HG02798 (cell line): ENCODE measurements around the gene PABPC1L.

ENCODE experiments used
- ATAC-seq: cut with Tn5 transposase; IDR thresholded peaks from one replicate; pipeline ENCODE4 v1.9.1; 2021; ENCODE audit warnings: mild to moderate bottlenecking; ENCODE audit not compliant: unreplicated experiment, poor library complexity

PABPC1L gene

GRCh38 chr20:44897133-44897532, 12.7 kb upstream of the PABPC1L start:
- ATAC-seq = no peak

GRCh38 chr20:44900231-44900854, 9.5 kb upstream of the PABPC1L start:
- ATAC-seq = no peak

- no peak for ATAC-seq
Measured at GRCh38 chr20:44901974-44902373, 7.9 kb upstream of the PABPC1L start.

GRCh38 chr20:44904377-44904776, 5.5 kb upstream of the PABPC1L start:
- ATAC-seq = no peak

GRCh38 chr20:44908987-44909871, 631 bp upstream of the PABPC1L start:
- ATAC-seq = no peak

- no peak for ATAC-seq
Measured at GRCh38 chr20:44910690-44911262, 916 bp downstream of the PABPC1L start.

GRCh38 chr20:44911264-44911921, 1.5 kb downstream of the PABPC1L start:
- no peak for ATAC-seq

- no peak for ATAC-seq
Measured at GRCh38 chr20:44912189-44912588, 2.3 kb downstream of the PABPC1L start.

- ATAC-seq = no peak
Measured at GRCh38 chr20:44914924-44915323, 5.1 kb downstream of the PABPC1L start.

GRCh38 chr20:44916586-44916985, 6.7 kb downstream of the PABPC1L start:
- no peak for ATAC-seq

GRCh38 chr20:44917399-44917798, 7.5 kb downstream of the PABPC1L start:
- no peak for ATAC-seq

GRCh38 chr20:44918342-44918741, 8.5 kb downstream of the PABPC1L start:
- no peak for ATAC-seq

GRCh38 chr20:44918761-44919160, 8.9 kb downstream of the PABPC1L start:
- ATAC-seq = no peak

GRCh38 chr20:44921447-44921846, 11.6 kb downstream of the PABPC1L start:
- ATAC-seq = no peak

GRCh38 chr20:44924541-44924940, 14.7 kb downstream of the PABPC1L start:
- no peak for ATAC-seq

- no peak for ATAC-seq
Measured at GRCh38 chr20:44928595-44928994, 18.7 kb downstream of the PABPC1L start.

GRCh38 chr20:44930517-44931168, 20.8 kb downstream of the PABPC1L start:
- ATAC-seq = no peak

GRCh38 chr20:44931911-44932310, 22.1 kb downstream of the PABPC1L start:
- no peak for ATAC-seq

- ATAC-seq = no peak
Measured at GRCh38 chr20:44932916-44933315, 23.1 kb downstream of the PABPC1L start.

- ATAC-seq = no peak
Measured at GRCh38 chr20:44936510-44936909, 26.6 kb downstream of the PABPC1L start.
